HG02642 (cell line): ENCODE results near the gene CLEC16A.

Source experiments
- ATAC-seq: cut with Tn5 transposase; IDR thresholded peaks from one replicate; pipeline ENCODE4 v1.9.1; 2021; ENCODE audit warnings: mild to moderate bottlenecking; ENCODE audit not compliant: unreplicated experiment, poor library complexity

The CLEC16A gene

GRCh38 chr16:11072420-11073153 lies 128.2 kb downstream of the CLEC16A start:
- ATAC-seq = no peak

DNA sequence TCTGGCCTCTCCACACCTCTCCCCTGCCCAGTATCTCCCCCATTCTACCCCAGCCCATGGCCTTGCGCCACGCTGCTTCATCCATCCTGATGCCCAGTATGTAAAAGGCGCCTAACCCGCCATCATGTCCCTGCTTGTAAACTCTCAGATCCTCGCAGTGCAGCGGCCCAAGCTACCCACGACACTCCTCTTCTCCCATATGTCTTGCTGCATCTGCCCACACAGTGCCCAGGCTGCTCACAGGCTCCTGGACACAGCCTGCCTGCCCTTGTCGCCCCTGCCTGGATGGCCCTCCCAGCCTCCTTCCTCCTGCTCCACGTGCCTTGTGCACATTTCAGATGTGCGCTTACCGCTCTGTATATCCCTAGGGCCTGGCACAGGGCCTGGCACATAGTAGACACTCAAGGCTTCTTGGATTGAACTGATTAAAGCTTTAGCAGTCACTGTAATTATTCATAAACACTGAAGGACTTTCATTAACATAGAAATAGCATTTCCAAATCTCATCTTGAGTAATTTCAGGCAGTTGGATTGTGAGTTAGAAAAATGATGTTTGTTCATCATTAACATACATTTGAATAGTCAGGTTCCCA lies 129.1 kb downstream of the CLEC16A start:
- ATAC-seq = no peak

DNA sequence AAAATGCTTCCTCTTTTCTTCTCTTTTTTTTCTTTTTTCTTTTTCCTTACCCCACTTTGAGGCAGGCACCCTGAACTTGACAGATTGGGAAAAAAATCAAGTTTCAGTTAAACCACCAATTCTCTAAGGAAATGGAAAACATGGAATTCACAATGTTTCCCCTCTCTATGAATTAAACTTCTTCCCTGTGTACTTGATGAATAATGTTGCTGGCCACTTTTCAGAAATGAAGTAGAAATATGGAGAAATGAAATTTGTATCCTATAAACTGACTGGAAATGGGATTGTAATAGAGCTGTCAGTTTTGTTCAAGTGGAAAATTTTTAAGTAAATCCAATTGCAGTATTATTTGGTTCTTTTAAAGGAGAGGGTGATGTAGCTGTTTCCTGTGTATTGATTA lies 129.8 kb downstream of the CLEC16A start:
- ATAC-seq = no peak

DNA sequence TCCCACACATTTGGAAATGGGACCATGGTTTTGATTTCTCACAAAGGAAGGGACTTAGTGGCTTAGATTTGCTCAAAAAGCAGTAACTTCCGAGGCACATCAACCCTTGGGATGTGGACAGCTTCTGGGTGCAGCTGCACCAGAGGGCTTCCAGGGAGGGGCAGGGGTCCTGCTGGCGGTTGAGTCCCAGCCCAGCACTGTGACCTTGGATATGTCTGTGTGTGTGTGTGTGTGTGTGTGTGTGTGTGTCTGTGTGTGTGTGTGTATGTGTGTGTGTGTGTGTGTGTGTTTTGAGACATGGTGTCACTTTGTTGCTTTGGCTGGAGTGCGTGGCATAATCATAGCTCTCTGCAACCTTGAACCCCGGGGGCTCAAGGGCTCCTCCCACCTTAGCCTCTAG lies 130.8 kb downstream of the CLEC16A start:
- no peak for ATAC-seq

GRCh38 chr16:11076259-11077018 lies 132.1 kb downstream of the CLEC16A start:
- ATAC-seq = peak; percentile 59

- no peak for ATAC-seq
Measured at GRCh38 chr16:11078812-11079459, 134.6 kb downstream of the CLEC16A start.

GRCh38 chr16:11079652-11080187 lies 135.4 kb downstream of the CLEC16A start:
- no peak for ATAC-seq

DNA sequence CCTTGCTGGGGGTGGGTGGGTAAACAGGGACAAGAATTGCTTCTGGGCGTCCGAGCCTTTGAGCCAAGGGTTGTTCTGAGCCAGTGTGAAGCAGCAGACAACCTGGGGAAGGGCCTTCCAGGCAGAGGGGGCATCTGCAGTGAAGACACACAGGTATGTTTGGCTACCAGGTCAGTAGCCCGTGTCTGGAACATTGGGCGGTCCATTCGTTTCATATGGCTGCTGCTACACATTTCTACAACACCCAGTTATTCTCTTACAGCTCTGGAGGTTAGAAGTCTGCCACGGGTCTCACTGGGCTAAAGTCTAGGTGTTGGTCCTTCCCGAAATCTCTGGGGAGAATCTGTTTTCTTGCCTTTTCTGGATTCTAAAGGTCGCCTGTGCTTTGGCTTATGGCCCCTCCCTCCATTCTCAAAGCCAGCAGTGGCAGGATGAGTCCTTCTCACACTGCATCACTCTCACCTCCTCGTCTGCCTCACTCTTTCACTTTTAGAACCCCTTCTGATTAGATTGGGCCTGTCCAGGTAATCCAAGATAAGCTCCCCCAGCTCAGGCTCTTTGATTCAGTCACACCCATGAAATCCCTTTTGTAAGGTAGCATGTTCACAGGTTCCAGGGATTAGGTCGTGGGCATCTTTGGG lies 136.1 kb downstream of the CLEC16A start:
- ATAC-seq = no peak

- ATAC-seq = no peak
Measured at GRCh38 chr16:11080999-11081630, 136.8 kb downstream of the CLEC16A start.

GRCh38 chr16:11082108-11082859 lies 137.9 kb downstream of the CLEC16A start:
- no peak for ATAC-seq

- ATAC-seq = no peak
Measured at GRCh38 chr16:11082860-11083388, 138.6 kb downstream of the CLEC16A start.

- no peak for ATAC-seq
Measured at GRCh38 chr16:11084484-11084875, 140.1 kb downstream of the CLEC16A start.

DNA sequence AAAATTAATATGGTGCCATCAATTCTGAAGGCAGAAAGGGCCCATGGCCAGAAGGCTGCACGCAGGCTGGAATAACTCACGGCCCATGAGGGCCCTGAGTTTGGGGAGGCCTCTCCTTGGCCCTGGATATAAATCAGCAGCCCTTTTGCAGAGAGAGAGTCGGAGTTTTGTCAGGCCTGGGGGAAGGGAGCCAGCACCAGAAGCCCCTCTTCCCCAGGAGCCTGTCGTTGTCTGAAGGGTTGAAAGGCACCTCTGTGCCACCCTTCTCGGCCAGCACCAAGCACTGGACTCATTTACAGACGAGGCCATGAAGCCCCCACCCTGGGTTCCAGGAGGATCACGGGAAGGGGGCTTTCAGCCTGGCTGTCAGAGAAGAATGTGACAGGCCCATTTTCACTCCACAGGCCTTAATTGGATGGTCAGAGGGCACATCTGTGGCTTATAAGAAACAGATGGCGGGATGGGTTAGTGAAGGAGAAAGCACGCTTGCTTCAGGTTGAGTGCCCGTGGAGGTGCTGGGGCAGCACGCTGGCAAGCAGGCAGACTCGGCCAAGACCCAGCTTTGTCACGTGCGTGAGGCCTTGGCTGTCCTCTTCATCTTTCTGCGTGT lies 140.6 kb downstream of the CLEC16A start:
- no peak for ATAC-seq

DNA sequence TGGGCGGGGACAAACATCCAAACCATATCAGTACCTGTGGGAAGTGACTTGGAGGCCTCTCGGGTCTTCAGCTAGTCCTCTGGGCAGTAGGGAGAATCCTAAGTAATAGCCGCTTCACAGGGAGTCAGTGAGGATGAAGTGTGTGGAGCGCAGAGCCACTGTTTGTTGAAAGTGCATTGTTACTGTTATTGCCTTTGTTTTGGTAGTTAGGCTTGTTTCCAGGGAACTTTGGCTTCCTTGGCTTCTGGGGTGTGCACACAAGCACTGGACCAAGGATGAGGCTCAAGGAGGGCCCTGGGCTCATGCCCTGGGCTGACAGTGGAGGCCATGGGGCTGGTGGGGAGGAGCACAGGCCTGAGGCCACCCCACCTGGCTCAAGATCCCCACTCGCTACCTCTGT lies 141.6 kb downstream of the CLEC16A start:
- no peak for ATAC-seq

GRCh38 chr16:11087691-11088073 lies 143.3 kb downstream of the CLEC16A start:
- no peak for ATAC-seq

- ATAC-seq = no peak
Measured at GRCh38 chr16:11088074-11088730, 143.8 kb downstream of the CLEC16A start.

- ATAC-seq = no peak
Measured at GRCh38 chr16:11088831-11089230, 144.5 kb downstream of the CLEC16A start.
